ENCODE data around the gene SLC25A45. TPM values are rescaled to one million over a fixed set of nuclear protein-coding genes. Genes with fewer than 3 reads are reported as not detected.

Gene SLC25A45
- total RNA-seq, 2 experiments from 2014 or later = 40.0 to 40.8 TPM

- Mint-ChIP-seq H3K4me3 (peak overlapping the region; percentile 82), H3K9me3 (no peaks in the 10 kb centered on the region), H3K27ac (peak overlapping the region; percentile 78), H3K27me3 (no peaks in the 10 kb centered on the region), H3K4me1 (ENCODE audit: low read depth) (peaks cover 51% of the 10 kb centered on the region), H3K36me3 (ENCODE audit: low read depth) (peaks cover 24% of the 10 kb centered on the region)
- ChIA-PET CTCF (interaction anchor here (0.6 to 3.2 kb wide), 2 partner anchors 27 to 541 kb away, joined by 3 to 19 read pairs; no protein-coding TSS in a partner anchor), POLR2A (interaction anchor here (13.2 to 14.4 kb wide), 2 partner anchors 31 to 114 kb away, joined by 225 to 350 read pairs; partner anchors contain the start of genes MALAT1 and NEAT1)
- H3K4me3 ChIP-seq (ENCODE audit: low read length) = no peak overlapping the region
- no peak for TF ChIP-seq CTCF (IDR thresholded peaks at IDR 0.05)
- H3K9me3 ChIP-seq (ENCODE audit: control insufficient read depth in 1 of 2, insufficient read depth in 1 of 2, low read length in 2 of 2) = no peaks in the 10 kb centered on the region
- H3K27me3 ChIP-seq (ENCODE audit: control insufficient read depth in 1 of 2, insufficient read depth in 2 of 2, low read length in 2 of 2) = no peaks in the 10 kb centered on the region
- no peak overlapping the region for H3K27ac ChIP-seq (ENCODE audit: low read depth in 1 of 2, low read length in 2 of 2)
- peaks cover 66% of the 10 kb centered on the region for H3K4me1 ChIP-seq (ENCODE audit: insufficient read depth, low read length)
- peaks cover 40% of the 10 kb centered on the region for H3K36me3 ChIP-seq (ENCODE audit: insufficient read depth, low read length)
- intact Hi-C loops (cut with DNase I, micrococcal nuclease) = loop anchor here in 1 of 2 experiments (2.0 kb wide), 1 partner anchor 15 kb away; no protein-coding TSS in a partner anchor
- no peak for DNase-seq
- ATAC-seq (ENCODE audit: poor library complexity) = no peak
Measured at GRCh38 chr11:65389294-65389980, 7.0 kb upstream of the SLC25A45 start.

GRCh38 chr11:65388731-65389130 lies 6.3 kb upstream of the SLC25A45 start:
- H3K4me1 Mint-ChIP-seq (ENCODE audit: low read depth) = peaks cover 58% of the 10 kb centered on the region
- no peaks in the 10 kb centered on the region for H3K9me3 Mint-ChIP-seq
- ChIA-PET POLR2A (interaction anchor here (13.2 to 14.4 kb wide), 2 partner anchors 32 to 115 kb away, joined by 225 to 350 read pairs; partner anchors contain the start of genes MALAT1 and NEAT1), CTCF (interaction anchor here (1.3 to 3.2 kb wide), 2 partner anchors 27 to 122 kb away, joined by 4 to 19 read pairs; no protein-coding TSS in a partner anchor)
- DNase-seq = no peak
- peak overlapping the region; percentile 82 for H3K4me3 Mint-ChIP-seq
- peaks cover 38% of the 10 kb centered on the region for H3K36me3 ChIP-seq (ENCODE audit: insufficient read depth, low read length)
- no peaks in the 10 kb centered on the region for H3K27me3 Mint-ChIP-seq
- peaks cover 24% of the 10 kb centered on the region for H3K36me3 Mint-ChIP-seq (ENCODE audit: low read depth)
- intact Hi-C loops (cut with DNase I, micrococcal nuclease) = loop anchor here in 1 of 2 experiments (2.0 kb wide), 1 partner anchor 16 kb away; no protein-coding TSS in a partner anchor
- H3K27ac Mint-ChIP-seq = peak overlapping the region; percentile 78
- H3K9me3 ChIP-seq (ENCODE audit: control insufficient read depth in 1 of 2, insufficient read depth in 1 of 2, low read length in 2 of 2) = no peaks in the 10 kb centered on the region
- H3K27ac ChIP-seq (ENCODE audit: low read depth in 1 of 2, low read length in 2 of 2) = no peak overlapping the region
- H3K4me3 ChIP-seq (ENCODE audit: low read length) = no peak overlapping the region
- H3K4me1 ChIP-seq (ENCODE audit: insufficient read depth, low read length) = peaks cover 73% of the 10 kb centered on the region
- no peak for TF ChIP-seq CTCF (IDR thresholded peaks at IDR 0.05)
- no peaks in the 10 kb centered on the region for H3K27me3 ChIP-seq (ENCODE audit: control insufficient read depth in 1 of 2, insufficient read depth in 2 of 2, low read length in 2 of 2)
- no peak for ATAC-seq (ENCODE audit: poor library complexity)

GRCh38 chr11:65386307-65387140 lies 4.1 kb upstream of the SLC25A45 start, which contains the start of gene FRMD8:
FRMD8 (plus strand) TSS chr11:65386637; CDS start chr11:65387037, 400 bp downstream.
- Histone ChIP-seq H3K27me3 (ENCODE audit: control insufficient read depth in 1 of 2, insufficient read depth in 2 of 2, low read length in 2 of 2) (no peaks in the 10 kb centered on the region), H3K9me3 (ENCODE audit: control insufficient read depth in 1 of 2, insufficient read depth in 1 of 2, low read length in 2 of 2) (no peaks in the 10 kb centered on the region), H3K4me1 (ENCODE audit: insufficient read depth, low read length) (peaks cover 95% of the 10 kb centered on the region), H3K27ac (ENCODE audit: low read depth in 1 of 2, low read length in 2 of 2) (peak within 1 kb of the TSS; percentile 87 to 99), H3K36me3 (ENCODE audit: insufficient read depth, low read length) (peaks cover 19% of the 10 kb centered on the region), H3K4me3 (ENCODE audit: low read length) (peak within 1 kb of the TSS; percentile 97)
- intact Hi-C loops (cut with DNase I, micrococcal nuclease) = no loop called here
- Mint-ChIP-seq H3K4me1 (ENCODE audit: low read depth) (peaks cover 80% of the 10 kb centered on the region), H3K27ac (peak within 1 kb of the TSS; percentile 98), H3K9me3 (no peaks in the 10 kb centered on the region), H3K27me3 (no peaks in the 10 kb centered on the region), H3K36me3 (ENCODE audit: low read depth) (peaks cover 16% of the 10 kb centered on the region), H3K4me3 (peak within 1 kb of the TSS; percentile 94)
- TF ChIP-seq CTCF (IDR thresholded peaks at IDR 0.05) = no peak
- ATAC-seq (ENCODE audit: poor library complexity) (peak; percentile 52), DNase-seq (peak; percentile 82 to 96 (median 88))
- POLR2A ChIA-PET = interaction anchor here (0.6 to 14.4 kb wide), 7 partner anchors 16 to 358 kb away, joined by 3 to 350 read pairs (median 4); partner anchors contain the start of genes MALAT1, NEAT1 and SCYL1
- CTCF ChIA-PET = interaction anchor here (0.7 to 3.2 kb wide), 4 partner anchors 30 to 201 kb away, joined by 3 to 19 read pairs (median 5); no protein-coding TSS in a partner anchor

Measured in CD4-positive, alpha-beta T cell (primary cell).